ENCODE results near the gene SLFNL1.

DNA sequence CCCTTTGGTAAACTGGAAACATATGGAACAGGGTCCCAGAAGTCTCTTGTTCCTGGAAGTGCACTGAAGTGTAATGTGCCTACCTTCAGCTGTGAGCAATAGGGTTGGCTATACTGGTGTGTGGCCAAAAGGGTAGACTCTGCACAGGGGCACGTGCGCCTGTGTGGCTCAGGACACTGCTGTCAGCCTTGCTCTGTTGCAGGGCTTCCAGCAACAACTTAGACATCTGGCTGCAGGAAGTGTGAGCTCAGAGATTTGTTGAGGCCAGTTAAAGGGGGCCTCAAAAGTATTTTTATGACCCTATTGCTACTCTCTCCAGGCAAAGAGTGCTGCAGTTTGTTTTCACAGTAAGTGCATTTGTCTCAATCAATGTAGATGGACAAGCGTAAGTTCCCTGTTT lies 34.6 kb downstream of the SLFNL1 start:
- TF ChIP-seq, protein P1, sequence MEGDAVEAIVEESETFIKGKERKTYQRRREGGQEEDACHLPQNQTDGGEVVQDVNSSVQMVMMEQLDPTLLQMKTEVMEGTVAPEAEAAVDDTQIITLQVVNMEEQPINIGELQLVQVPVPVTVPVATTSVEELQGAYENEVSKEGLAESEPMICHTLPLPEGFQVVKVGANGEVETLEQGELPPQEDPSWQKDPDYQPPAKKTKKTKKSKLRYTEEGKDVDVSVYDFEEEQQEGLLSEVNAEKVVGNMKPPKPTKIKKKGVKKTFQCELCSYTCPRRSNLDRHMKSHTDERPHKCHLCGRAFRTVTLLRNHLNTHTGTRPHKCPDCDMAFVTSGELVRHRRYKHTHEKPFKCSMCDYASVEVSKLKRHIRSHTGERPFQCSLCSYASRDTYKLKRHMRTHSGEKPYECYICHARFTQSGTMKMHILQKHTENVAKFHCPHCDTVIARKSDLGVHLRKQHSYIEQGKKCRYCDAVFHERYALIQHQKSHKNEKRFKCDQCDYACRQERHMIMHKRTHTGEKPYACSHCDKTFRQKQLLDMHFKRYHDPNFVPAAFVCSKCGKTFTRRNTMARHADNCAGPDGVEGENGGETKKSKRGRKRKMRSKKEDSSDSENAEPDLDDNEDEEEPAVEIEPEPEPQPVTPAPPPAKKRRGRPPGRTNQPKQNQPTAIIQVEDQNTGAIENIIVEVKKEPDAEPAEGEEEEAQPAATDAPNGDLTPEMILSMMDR (IDR thresholded peaks at IDR 0.05), result no peak
- TF ChIP-seq POLR2A (IDR thresholded peaks at IDR 0.05), result no peak
